ENCODE data around the gene BRI3.

The BRI3 gene

GRCh38 chr7:98254516-98254915 is 27.0 kb upstream of the BRI3 start:
- DNase-seq, result no peak

- DNase-seq, result no peak
Observed at GRCh38 chr7:98254951-98255610, 26.4 kb upstream of the BRI3 start.

- DNase-seq, result peak; percentile 93
Observed at GRCh38 chr7:98256431-98256830, 25.1 kb upstream of the BRI3 start.

- no peak for DNase-seq
Observed at GRCh38 chr7:98257701-98258100, 23.8 kb upstream of the BRI3 start.

- no peak for DNase-seq
Observed at GRCh38 chr7:98265841-98266271, 15.6 kb upstream of the BRI3 start.

- DNase-seq, result no peak
Observed at GRCh38 chr7:98266840-98267239, 14.6 kb upstream of the BRI3 start.

- no peak for DNase-seq
Observed at GRCh38 chr7:98267303-98267702, 14.2 kb upstream of the BRI3 start.

GRCh38 chr7:98276241-98276761 is 5.2 kb upstream of the BRI3 start:
- DNase-seq, result no peak

GRCh38 chr7:98278408-98278807 is 3.1 kb upstream of the BRI3 start:
- DNase-seq, result no peak

- no peak for DNase-seq
Observed at GRCh38 chr7:98278936-98279335, 2.5 kb upstream of the BRI3 start.

GRCh38 chr7:98280296-98280695 is 1.2 kb upstream of the BRI3 start:
- DNase-seq, result no peak

- no peak for DNase-seq
Observed at GRCh38 chr7:98281757-98282606, 496 bp downstream of the BRI3 start.

GRCh38 chr7:98282703-98283102 is 1.2 kb downstream of the BRI3 start:
- DNase-seq, result no peak

GRCh38 chr7:98283127-98283886 is 1.8 kb downstream of the BRI3 start:
- no peak for DNase-seq

GRCh38 chr7:98283887-98284222 is 2.4 kb downstream of the BRI3 start:
- no peak for DNase-seq

- DNase-seq, result no peak
Observed at GRCh38 chr7:98284335-98285036, 3.0 kb downstream of the BRI3 start.

- DNase-seq, result no peak
Observed at GRCh38 chr7:98285157-98286092, 3.9 kb downstream of the BRI3 start.

- no peak for DNase-seq
Observed at GRCh38 chr7:98286093-98286539, 4.6 kb downstream of the BRI3 start.

- no peak for DNase-seq
Observed at GRCh38 chr7:98286701-98287485, 5.4 kb downstream of the BRI3 start.

GRCh38 chr7:98287486-98287959 is 6.0 kb downstream of the BRI3 start:
- DNase-seq, result no peak
